Renal cortex interstitium (tissue), 15 donors: ENCODE data around the gene APCS. TPM values are rescaled to one million over a fixed set of nuclear protein-coding genes. Genes with fewer than 3 reads are reported as not detected.

ENCODE experiments used
- DNase-seq, 11 donors: peaks; one replicate each; pipeline ENCODE4 v3.0.0-alpha.2; 2013; ENCODE audit warnings: low read depth in 9 of 11, low spot score in 4 of 11; ENCODE audit errors: extremely low read depth in 1 of 11
- long read RNA-seq, 16 experiments: transcript quantifications; one replicate each; lab custom pipeline, GENCODE V29; 2026
- polyA plus RNA-seq, 3 donors: library from polyadenylated mRNA; unstranded; fragments of 120-200 nt; gene quantifications; one replicate each; pipeline ENCODE4 v1.2.1, GENCODE V29; 2013; ENCODE audit not compliant: insufficient read length in 3 of 3

Gene APCS, protein sequence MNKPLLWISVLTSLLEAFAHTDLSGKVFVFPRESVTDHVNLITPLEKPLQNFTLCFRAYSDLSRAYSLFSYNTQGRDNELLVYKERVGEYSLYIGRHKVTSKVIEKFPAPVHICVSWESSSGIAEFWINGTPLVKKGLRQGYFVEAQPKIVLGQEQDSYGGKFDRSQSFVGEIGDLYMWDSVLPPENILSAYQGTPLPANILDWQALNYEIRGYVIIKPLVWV
- not detected for polyA plus RNA-seq
- long read RNA-seq, donor 1, result 0 reads
- long read RNA-seq, donor 2, result 0 reads
- long read RNA-seq, donor 3, result 0 reads
- long read RNA-seq, donor 4, result 0 reads
- long read RNA-seq, donor 5, result 0 reads
- long read RNA-seq, donor 6, result 0 reads
- long read RNA-seq, donor 7, result 0 reads
- long read RNA-seq, donor 8, result 0 reads
- long read RNA-seq, donor 9, result 0 reads
- long read RNA-seq, donor 10, result 0 reads
- long read RNA-seq, donor 11, result 0 reads
- long read RNA-seq, donor 12, result 0 reads
- long read RNA-seq, donor 13, result 0 reads
- long read RNA-seq, donor 14, result 0 reads
- long read RNA-seq, donor 15, result 0 reads
- long read RNA-seq, donor 16, result 0 reads

DNA sequence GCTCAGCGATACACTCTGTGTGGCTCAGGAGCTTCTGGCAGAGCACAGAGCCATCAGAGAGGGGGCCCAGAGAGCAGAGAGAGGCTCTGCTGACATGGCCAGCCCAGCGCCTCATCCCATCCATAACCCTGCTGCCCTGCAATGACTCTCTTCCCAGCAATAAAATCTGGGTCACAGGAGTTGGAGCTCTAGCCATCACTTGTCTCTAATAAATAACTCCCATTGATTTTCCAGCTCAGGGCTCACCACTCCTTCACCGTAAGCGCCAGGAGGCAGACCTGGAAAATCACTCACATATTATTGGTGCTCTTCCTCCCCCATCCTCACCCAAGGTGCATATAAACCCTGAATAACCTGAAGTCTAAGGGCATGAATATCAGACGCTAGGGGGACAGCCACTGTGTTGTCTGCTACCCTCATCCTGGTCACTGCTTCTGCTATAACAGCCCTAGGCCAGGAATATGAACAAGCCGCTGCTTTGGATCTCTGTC is at the start of gene APCS:
APCS (plus strand) TSS at position 366 of the 491 bp plus-strand sequence; CDS start at position 462, 96 bp downstream.
- DNase-seq, result no peak

DNA sequence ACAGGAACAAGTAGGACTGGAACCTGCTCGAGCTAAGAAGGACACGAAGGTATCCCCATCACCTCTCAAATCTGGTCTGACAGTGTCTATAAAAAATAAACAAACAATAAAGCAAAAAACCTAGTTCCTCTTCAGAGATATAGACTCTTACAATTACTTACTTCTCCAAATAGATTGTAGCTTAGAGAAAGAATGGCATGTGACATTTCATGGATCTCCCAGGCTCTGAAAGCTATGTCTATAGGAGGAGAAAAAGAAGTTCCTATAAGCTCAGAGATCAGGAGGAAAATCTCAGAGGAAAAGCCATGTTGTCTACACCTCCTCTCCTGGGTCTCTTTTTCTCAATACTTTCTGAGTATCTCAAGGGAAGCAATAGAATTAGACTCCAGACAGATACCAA is 39.5 kb upstream of the APCS start:
- DNase-seq, result no peak

DNA sequence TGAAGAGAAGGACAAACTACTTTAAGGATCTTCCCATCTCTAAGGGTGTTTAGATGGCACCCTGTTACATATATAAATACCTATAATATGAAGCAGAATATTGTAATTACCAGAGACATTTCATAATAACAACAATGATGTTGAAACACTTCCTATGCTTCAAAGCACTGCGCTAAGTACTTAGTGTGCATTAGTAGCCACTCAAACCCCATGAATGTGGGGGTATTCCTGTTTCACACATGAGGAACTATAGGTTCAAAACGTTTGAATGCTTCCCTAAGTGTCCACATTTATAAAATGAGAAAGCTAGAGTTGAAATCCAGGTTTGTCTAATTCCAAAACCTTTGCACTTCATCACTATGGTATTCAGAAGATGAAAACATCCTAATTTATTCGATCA is 33.4 kb upstream of the APCS start:
- DNase-seq, result no peak

DNA sequence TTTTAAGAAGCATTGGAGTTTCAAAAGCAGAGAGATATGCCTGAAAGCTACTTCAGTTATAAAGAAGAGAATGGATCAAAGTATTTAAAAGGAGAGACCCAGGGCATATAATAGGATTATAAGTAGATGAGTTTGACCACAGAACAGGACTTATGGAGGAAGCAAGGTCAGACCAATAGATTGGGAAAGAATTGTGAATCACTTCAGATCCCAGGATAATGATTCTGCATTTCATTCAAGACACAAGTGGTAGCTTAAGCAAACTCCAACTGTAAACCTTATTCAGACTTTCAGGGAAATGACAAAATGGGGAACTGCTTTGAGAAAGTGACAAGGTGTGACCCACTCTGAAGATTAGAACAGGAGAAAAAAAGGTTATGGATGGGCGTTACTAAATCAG is 32.9 kb upstream of the APCS start:
- no peak for DNase-seq

DNA sequence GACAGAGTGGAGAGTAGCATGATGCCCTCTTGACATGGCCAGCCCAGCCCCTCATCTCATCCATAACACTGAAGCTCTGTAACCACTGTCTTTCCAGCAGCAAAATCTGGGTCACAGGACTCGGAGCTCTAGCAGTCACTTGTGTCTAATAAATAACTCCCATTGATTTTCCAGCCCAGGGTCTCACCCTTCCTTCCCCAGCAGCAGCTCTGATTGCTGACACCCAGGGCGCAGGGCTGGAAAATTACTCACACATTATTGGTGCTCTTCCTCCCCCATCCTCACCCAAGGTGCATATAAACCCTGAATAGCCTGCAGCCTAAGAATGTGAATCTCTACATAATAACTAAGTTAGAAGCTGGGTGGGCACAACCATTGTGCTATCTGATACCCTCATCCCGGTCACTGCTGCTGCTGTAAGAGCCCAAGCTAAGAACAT is 30.7 kb upstream of the APCS start:
- DNase-seq, result no peak

DNA sequence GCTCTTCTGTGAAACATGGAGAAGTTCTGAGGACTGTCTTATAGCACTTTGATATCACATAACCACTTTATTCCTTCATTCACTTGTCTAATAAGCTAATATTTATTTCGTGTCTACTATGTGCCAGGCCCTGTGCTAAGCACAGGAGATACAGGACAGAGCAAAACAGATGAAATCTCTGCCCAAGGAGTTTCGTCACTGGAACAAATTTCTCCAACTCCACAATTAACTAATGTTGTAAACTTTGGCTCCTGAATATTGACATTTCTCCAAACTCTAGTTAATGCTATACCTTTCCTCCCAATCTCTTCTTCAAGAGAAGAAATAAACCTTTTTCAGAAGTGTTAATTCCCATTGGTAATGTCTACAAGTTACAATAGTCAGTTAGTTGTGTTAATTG is 27.0 kb upstream of the APCS start:
- DNase-seq, result no peak

DNA sequence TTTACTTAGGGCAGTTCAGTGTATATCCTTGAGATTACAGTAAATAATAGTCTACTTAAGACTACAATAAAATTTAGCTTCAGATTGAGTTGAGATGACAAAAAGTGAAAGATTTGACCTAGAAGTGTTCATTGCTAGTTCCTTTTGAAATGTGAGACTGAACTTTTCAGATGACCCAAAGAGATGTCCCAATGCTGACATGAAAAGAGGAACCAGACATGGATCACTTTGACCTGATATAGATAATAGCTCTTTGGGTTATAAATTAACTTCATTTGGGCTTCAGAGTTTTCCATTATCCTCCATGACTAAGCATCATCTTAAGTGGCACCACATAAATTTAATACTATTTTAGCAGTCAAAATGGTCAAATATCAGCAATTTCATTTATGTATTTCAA is 26.1 kb upstream of the APCS start:
- DNase-seq, result no peak

DNA sequence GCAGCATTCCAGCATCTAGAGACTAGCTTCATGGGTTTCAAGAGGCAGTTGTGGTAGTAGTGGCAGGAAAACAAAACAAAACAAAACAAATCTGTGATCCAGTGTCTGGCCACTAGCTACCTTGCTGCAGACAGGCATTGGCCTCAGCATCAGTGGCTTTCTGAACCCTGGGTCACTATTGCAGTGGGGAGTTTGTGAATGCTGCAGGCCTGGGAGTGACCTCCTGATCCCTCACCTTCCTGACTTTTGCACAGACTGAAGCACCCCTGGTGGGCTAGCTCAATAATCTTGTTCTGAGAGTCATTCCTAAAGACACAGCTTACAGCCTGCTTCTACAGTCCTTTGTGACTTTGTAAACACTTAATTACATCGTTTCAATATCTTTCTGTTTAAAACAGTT is 24.9 kb upstream of the APCS start:
- no peak for DNase-seq

DNA sequence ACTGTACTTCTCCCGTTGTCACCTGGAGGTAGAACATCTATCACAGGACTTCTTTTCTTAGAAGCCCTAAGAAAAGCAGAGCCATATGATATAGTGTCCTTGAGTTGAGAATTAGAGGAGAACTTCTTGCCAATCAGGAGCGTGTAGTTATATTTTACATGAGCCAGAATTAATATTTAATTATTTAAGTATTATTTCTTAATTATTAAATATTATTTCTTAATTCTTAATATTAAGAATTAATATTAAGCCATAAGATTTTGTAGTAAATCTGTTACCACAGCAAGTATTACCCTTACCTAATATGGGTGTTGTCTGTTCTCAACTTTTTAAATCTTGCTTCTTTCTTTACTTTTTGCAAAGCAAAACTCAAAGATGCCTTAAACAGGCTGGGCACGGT is 10.2 kb upstream of the APCS start:
- DNase-seq, result no peak

DNA sequence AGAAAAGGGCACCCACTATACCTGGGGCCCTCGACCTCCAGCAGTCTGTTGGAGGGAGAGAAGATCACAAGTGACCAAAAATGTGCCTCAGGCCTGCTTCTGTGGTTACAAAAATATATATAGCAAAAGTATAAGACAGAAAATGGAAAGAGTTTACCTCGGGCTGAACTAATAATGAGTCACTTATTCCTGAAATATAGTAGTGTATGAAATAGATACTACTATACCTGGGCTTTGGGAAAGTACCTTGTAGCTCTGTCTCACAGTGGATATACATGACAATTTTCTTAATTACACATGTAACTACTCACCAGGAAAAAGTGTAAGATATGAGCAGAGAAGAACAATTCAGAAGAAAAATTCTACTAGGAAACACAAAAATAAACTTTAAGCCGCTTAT is 7.3 kb upstream of the APCS start:
- no peak for DNase-seq

DNA sequence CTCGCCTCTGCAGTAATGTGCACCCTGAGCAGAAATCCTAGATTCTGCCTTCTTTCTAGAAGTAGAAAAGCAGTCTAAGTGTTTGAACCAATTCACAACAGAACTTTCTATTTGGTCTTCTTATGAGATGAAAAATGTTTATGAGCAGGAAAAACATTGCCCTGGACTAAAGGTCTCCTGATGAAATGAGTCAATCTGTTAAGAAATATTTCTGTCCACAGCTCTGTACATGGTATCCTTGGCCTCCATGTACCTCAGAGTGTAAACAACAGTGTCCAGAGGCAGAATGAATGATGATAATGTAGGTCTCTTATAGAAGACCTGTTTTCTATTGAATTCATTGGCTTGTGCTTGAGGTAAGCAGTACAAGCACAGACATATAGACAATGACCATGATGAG is 6.2 kb upstream of the APCS start:
- DNase-seq, result no peak

DNA sequence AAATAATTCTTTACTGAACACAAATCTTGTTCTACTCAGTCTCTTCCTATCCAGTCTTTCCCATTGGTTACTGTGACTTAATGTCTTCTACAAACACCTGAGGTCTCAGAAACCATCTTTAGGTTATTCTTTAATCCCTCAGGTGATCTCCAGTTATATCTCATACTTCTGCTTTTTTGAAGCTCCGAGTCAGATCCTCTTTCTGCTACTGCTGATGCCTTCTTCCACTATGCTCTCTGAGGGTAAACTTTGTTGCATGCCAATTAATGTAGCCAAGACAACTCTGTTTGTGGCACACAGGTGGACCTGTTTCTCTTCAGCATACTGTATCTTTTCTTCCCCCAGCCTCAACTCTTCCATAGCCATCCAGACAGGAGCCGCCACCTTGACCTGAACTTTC is 3.1 kb upstream of the APCS start:
- DNase-seq, result no peak

DNA sequence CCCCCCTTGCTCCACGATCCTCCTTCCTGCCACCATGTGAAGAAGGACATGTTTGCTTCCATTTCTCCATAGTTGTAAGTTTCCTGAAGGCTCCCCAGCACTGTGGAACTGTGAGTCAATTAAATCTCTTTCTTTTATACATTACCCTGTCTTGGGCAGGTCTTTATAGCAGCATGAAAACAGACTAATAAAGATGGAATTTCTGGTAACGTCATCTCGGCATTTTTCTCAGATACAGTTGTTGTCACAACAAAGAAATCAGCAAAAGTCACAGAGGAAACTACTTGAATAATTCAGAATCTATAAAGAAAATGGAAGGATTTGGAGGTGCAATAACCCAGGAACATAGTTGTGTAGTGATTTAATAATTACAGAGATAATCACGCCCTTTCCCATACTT is 4.4 kb downstream of the APCS start:
- no peak for DNase-seq

DNA sequence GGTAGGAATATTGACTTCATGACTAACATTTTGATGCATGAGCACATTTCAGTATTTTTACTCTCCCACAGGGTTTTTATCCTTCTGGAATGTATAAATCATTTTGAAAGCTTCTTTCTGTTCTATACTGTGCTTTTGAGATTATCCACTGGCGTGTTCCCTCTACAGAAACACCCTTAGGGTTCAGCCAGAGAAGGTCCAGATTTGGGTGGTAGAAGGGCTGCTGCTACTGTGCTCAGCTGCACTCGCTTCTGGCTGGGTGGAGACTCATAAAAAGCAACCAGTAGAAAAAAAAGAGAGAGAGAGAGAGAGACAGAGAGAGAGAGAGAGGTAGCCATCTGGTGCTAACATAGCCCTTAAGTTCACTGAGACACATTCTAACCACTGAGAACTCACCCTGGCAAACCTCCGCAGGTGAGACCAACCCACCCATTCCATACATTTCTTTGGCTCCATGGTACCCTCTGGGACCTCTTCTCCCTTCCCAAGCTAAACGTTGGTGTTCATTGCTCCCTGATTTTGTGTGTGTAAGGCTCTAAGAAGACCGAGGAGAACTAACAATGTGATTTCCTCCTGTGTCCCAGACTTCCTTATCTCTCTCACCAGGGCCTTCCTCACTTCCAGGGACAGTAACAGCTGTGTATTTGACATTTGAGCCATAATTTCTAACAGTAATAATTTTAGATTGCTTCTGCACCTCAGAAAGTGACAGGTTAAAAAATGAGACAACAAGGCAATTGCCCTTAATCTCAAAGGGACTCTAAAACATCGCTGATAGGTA is 7.2 kb downstream of the APCS start:
- no peak for DNase-seq

DNA sequence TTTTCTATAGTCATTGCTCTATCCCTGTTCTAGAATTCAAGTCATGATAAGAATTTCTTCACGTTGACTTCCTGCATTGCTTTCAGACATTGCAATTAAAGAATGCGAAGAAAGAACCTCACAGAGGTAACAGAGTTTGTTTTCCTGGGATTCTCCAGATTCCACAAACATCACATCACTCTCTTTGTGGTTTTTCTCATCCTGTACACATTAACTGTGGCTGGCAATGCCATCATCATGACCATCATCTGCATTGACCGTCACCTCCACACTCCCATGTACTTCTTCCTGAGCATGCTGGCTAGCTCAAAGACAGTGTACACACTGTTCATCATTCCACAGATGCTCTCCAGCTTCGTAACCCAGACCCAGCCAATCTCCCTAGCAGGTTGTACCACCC is 10.6 kb downstream of the APCS start:
- DNase-seq, result no peak

DNA sequence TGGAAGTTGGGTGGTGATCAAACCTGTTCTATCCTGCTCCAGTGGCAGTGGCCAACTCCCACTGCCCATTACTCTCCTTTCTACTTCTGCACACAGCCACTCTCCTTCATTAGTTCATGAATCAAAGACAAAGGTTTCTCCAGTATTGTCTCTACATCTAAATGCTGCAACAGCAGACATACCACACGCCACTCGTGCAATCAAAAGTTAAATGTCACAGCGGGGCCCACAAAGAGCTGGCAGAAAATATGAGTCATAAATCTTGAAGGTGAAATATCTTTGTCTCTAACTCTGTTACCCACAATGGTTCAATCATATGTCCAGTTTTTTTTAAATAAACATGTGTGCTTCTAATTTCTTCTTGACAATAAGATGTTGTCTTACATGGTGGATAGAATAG is 13.3 kb downstream of the APCS start:
- no peak for DNase-seq

DNA sequence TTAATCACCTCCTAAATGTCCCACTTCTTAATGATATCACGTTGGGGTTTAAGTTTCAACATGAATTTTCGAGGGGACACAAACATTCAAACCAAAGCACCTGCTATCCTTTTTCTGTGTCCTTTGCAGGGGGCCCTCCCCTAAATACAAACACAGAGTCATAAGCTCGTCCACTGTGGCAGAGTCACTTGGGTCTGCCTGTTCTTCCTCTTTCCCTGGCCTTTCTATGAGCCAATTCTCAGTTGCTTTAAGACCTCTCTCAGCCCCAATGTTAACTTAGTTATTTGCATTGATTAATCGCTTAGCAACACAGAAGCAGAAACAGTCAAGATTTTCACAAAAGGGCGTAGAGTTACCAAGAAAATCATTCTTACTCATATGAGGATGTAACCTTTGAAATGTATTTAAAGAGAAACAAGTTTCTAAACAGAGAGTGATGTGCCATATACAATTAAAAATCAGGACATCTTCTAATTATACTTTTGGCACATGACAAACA is 14.9 kb downstream of the APCS start:
- no peak for DNase-seq

DNA sequence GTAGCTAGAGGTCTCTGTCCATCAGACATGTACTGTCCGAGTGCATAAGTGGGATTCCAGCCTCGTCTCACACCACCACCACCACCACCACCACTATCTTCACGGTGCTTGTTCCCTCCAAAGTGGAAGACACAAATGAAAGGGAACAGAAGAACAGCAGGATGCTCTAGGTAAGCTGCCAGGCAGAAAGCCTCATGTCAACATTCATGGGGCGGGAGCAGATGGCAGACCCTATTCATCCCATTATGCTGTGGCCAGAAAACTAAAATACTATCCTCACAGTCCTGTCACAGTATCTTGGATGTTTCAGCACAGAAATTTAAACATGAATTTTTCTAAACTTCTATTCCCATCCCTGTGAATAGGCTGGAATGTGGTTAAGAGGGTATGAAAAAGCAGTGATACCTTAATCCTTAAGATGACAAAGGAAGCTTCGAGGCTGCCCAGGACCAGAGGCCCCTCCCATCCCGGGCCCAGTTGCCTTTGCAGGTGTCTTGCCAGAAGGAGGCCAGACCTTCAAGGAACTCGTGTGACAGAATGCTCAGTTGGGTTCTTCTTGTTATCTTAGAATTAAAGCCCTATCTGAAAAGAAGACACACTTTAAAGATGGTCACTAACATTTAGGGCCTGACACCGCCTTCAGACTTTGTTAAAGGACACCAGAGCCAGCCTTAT is 24.7 kb downstream of the APCS start:
- no peak for DNase-seq

DNA sequence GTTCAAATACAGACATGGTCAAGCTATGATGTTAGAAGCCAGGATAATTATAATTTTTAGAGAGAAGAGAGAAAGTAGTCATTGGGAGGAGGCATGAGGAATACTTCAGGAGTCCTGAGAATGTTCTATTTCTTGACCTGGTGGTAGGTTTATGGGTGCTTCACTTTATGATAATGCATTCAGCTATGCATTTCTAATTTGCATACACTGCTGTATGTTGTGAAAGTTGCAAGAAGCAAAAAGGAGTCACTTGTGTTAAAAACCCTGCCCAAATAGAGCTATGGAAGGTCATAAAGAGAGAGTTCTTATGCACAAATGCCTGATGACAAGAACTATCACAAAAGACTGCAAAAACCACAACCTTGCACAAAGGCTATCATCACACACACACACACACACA is 45.3 kb downstream of the APCS start:
- DNase-seq, result no peak
